Endothelial cell of umbilical vein (primary cell): ENCODE measurements around the gene NENF. TPM values are rescaled to one million over a fixed set of nuclear protein-coding genes. Genes with fewer than 3 reads are reported as not detected.

Experiments used
- BruUV-seq: library from RNA; stranded (reverse); fragments of 400-500 nt; replicated peaks from 2 replicates; lab custom pipeline; 2021; lab: Mats Ljungman, UMichigan
- CTCF ChIA-PET: fragments of 300-600, 350-600 bp; sonication (Branson Sonifier 250); formaldehyde crosslinking; loops from one replicate; lab custom pipeline; 2021; ENCODE audit warnings: antibody characterized with exemption, inconsistent platforms; lab: Charles Lee
- POLR2A ChIA-PET: fragments of 300-600, 350-600 bp; sonication (Branson Sonifier 250); formaldehyde crosslinking; loops from one replicate; lab custom pipeline; 2021; ENCODE audit warnings: antibody characterized with exemption, inconsistent platforms; lab: Charles Lee
- DNase-seq: peaks from one replicate; pipeline ENCODE4 v3.0.0-alpha.2; 2011; ENCODE audit warnings: low read depth, low spot score
- FAIRE-seq: peaks from 2 replicates; lab custom pipeline; 2011; peaks lifted over from hg19 to GRCh38; lab: Jason Lieb, UNC
- H2AFZ ChIP-seq: 2 replicates; pipeline ENCODE4 v1.6.0; 2012; ENCODE audit warnings: low read depth, low read length, control low read depth, inconsistent platforms
- H3K27ac ChIP-seq: 2 replicates; pipeline ENCODE4 v1.5.1; 2011; ENCODE audit warnings: low read depth, mild to moderate bottlenecking, control low read depth, low read length, moderate library complexity; ENCODE audit not compliant: insufficient read depth
- H3K27me3 ChIP-seq, 2 experiments: 2 replicates each; pipeline versions ENCODE4 v1.6.0 to v1.6.1; 2011; ENCODE audit warnings: low read length in 2 of 2, mixed read lengths in 1 of 2; ENCODE audit not compliant: control insufficient read depth in 2 of 2, insufficient read depth in 2 of 2
- H3K36me3 ChIP-seq, 2 experiments: 2 replicates in 1 of 2; 3 replicates in 1 of 2; pipeline ENCODE4 v1.5.1; 2011; ENCODE audit warnings: low read length in 2 of 2, mild to moderate bottlenecking in 1 of 2, moderate library complexity in 1 of 2; ENCODE audit not compliant: control insufficient read depth in 2 of 2, insufficient read depth in 2 of 2; ENCODE audit errors: extremely low read depth in 1 of 2
- H3K4me1 ChIP-seq: 3 replicates; pipeline ENCODE4 v1.5.1; 2011; ENCODE audit warnings: mild to moderate bottlenecking, low read length; ENCODE audit not compliant: control insufficient read depth, insufficient read depth; ENCODE audit errors: extremely low read depth
- H3K4me2 ChIP-seq: 2 replicates; pipeline ENCODE4 v1.6.1; 2011; ENCODE audit warnings: low read length, control low read depth, mixed read lengths; ENCODE audit not compliant: insufficient read depth
- H3K4me3 ChIP-seq, 3 experiments: fragments of 200-600 bp in 1 of 3; sonication (generic), shearing (Covaris generic) in 1 of 3; replicated peaks in 1 of 3; 2 replicates each; pipeline ENCODE4 v1.5.1; 2011 to 2016; ENCODE audit warnings: control low read depth in 3 of 3, low read length in 3 of 3, mild to moderate bottlenecking in 2 of 3, inconsistent platforms in 1 of 3, low read depth in 1 of 3, moderate library complexity in 1 of 3; ENCODE audit not compliant: insufficient read depth in 1 of 3
- H3K79me2 ChIP-seq: 2 replicates; pipeline ENCODE4 v1.6.0; 2012; ENCODE audit warnings: low read length, inconsistent platforms; ENCODE audit not compliant: control insufficient read depth, insufficient read depth
- H3K9ac ChIP-seq: replicated peaks from 2 replicates; pipeline ENCODE3; 2011; ENCODE audit warnings: low read length, control low read depth; ENCODE audit not compliant: insufficient read depth; ENCODE audit errors: extremely low read depth
- H3K9me1 ChIP-seq: replicated peaks from 3 replicates; pipeline ENCODE4 v1.6.0; 2011; ENCODE audit warnings: mild to moderate bottlenecking, low read length; ENCODE audit not compliant: control insufficient read depth, insufficient read depth; ENCODE audit errors: extremely low read depth
- H3K9me3 ChIP-seq: replicated peaks from 2 replicates; pipeline ENCODE4 v1.5.1; 2012; ENCODE audit warnings: low read length, inconsistent platforms; ENCODE audit not compliant: control insufficient read depth, insufficient read depth
- H4K20me1 ChIP-seq: replicated peaks from 2 replicates; pipeline ENCODE3; 2011; ENCODE audit warnings: mild to moderate bottlenecking, low read length; ENCODE audit not compliant: control insufficient read depth, insufficient read depth; ENCODE audit errors: extremely low read depth
- CTCF ChIP-seq, 2 donors: IDR thresholded peaks; 1 replicate in 1 of 2; 2 replicates in 1 of 2; pipeline ENCODE4 v1.5.1; 2011; ENCODE audit warnings: low read length in 2 of 2, mild to moderate bottlenecking in 2 of 2, moderate library complexity in 2 of 2, control low read depth in 1 of 2, inconsistent platforms in 1 of 2, low read depth in 1 of 2; ENCODE audit not compliant: insufficient read depth in 1 of 2; ENCODE audit errors: extremely low read depth in 1 of 2
- EZH2 ChIP-seq: IDR thresholded peaks from 2 replicates; pipeline ENCODE4 v1.6.1; 2012; ENCODE audit warnings: borderline replicate concordance, low read depth, mild to moderate bottlenecking, moderate library complexity, low read length, inconsistent platforms; ENCODE audit not compliant: severe bottlenecking
- FOS ChIP-seq: IDR thresholded peaks from 2 replicates; pipeline ENCODE4 v1.6.1; 2011; ENCODE audit warnings: mild to moderate bottlenecking, low read length, moderate library complexity, borderline replicate concordance; ENCODE audit not compliant: insufficient read depth
- GATA2 ChIP-seq: IDR thresholded peaks from 2 replicates; pipeline ENCODE4 v1.7.0; 2011; ENCODE audit warnings: low read depth, mild to moderate bottlenecking, moderate library complexity, mixed read lengths, low read length; ENCODE audit not compliant: insufficient read length, insufficient read depth
- JUN ChIP-seq: IDR thresholded peaks from 2 replicates; pipeline ENCODE4 v1.6.1; 2011; ENCODE audit warnings: borderline replicate concordance, low read depth; ENCODE audit not compliant: insufficient read length, insufficient read depth
- MAX ChIP-seq: IDR thresholded peaks from 2 replicates; pipeline ENCODE4 v1.6.1; 2011; ENCODE audit not compliant: insufficient read depth, insufficient read length
- MYC ChIP-seq: IDR thresholded peaks from one replicate; pipeline ENCODE4 v1.6.1; 2011; ENCODE audit warnings: mild to moderate bottlenecking, low read depth, low read length
- POLR2A ChIP-seq: IDR thresholded peaks from 2 replicates; pipeline ENCODE4 v1.6.1; 2012; ENCODE audit warnings: low read depth, mild to moderate bottlenecking, control low read depth, low read length
- POLR2AphosphoS5 ChIP-seq: IDR thresholded peaks from 2 replicates; pipeline ENCODE4 v1.6.1; 2012; ENCODE audit warnings: low read depth, mild to moderate bottlenecking, control low read depth, low read length, moderate library complexity; ENCODE audit not compliant: insufficient read depth
- dilution Hi-C: fragments of 300-500 bp; cut with MboI; formaldehyde crosslinking; loops from one replicate; pipeline ENCODE4 v1.15.0; 2019; ENCODE audit warnings: low sequenced_read_pairs; ENCODE audit not compliant: extremely low pct_ligation_motif_present
- intact Hi-C: fragments of 100-400 bp; cut with micrococcal nuclease; formaldehyde crosslinking; loops from one replicate; pipeline ENCODE4 v1.10.0; 2022
- polyA plus RNA-seq, 4 experiments: library from polyadenylated mRNA; depleted of rRNA in 3 of 4; stranded (reverse) in 3 of 4; unstranded in 1 of 4; fragments of >200 nt; gene quantifications; 2 replicates each; pipeline versions ENCODE4 v1.2.1 to v1.2.3, GENCODE V29; 2011 to 2012; ENCODE audit warnings: missing spikeins in 1 of 4
- total RNA-seq: library from RNA; stranded (reverse); gene quantifications from 2 replicates; pipeline ENCODE4 v1.2.3, GENCODE V29; 2021

The NENF gene
- total and polyA plus RNA-seq, 2 donors (not counting 3 experiments of a cell fraction or from before 2014, with no cell fraction given): 19.8 to 23.0 TPM

- no peaks in the 10 kb centered on the region for H3K36me3 ChIP-seq
- FAIRE-seq (no peak), DNase-seq (no peak)
- no peaks in the 10 kb centered on the region for H4K20me1 ChIP-seq
- no peaks in the 10 kb centered on the region for H3K4me1 ChIP-seq
- no peak for TF ChIP-seq JUN
- no peak for TF ChIP-seq FOS
- TF ChIP-seq CTCF (IDR thresholded peaks at IDR 0.05; ENCODE audit: extremely low read depth in 1 of 2, insufficient read depth in 1 of 2, low read depth in 1 of 2, low read length in 2 of 2): no peak
- no peak for TF ChIP-seq MAX
- TF ChIP-seq MYC: no peak
- no peak for TF ChIP-seq EZH2
- TF ChIP-seq POLR2A: no peak
- no peak for TF ChIP-seq POLR2AphosphoS5
- no peak for TF ChIP-seq GATA2
- H3K9me3 ChIP-seq: no peaks in the 10 kb centered on the region
- no peak overlapping the region for H3K4me3 ChIP-seq
- H2AFZ ChIP-seq: no peak overlapping the region
- POLR2A ChIA-PET: interaction anchor here (0.8 to 1.0 kb wide), 2 partner anchors 155 to 161 kb away, joined by 3 to 6 read pairs; partner anchors contain the start of gene ATF3
- BruUV-seq: no TSS peak
- H3K9me1 ChIP-seq: no peaks in the 10 kb centered on the region
- CTCF ChIA-PET: interaction anchor here (1.7 to 7.2 kb wide), 5 partner anchors 87 to 772 kb away, joined by 5 to 198 read pairs (median 75); partner anchors contain the start of genes DTL and INTS7
- H3K27ac ChIP-seq: no peak overlapping the region
- H3K9ac ChIP-seq: no peak overlapping the region
- H3K27me3 ChIP-seq: peaks cover 0 to 2% of the 10 kb centered on the region in 2 experiments
- H3K79me2 ChIP-seq: no peaks in the 10 kb centered on the region
- no peak overlapping the region for H3K4me2 ChIP-seq
- intact Hi-C loops (no loop called here), dilution Hi-C loops (no loop called here)
These were observed 20.6 kb downstream of the NENF start for GRCh38 chr1:212453156-212453857.
